Smooth muscle cell (in vitro differentiated cells): ENCODE results near the gene HIP1R. TPM values are rescaled to one million over a fixed set of nuclear protein-coding genes. Genes with fewer than 3 reads are reported as not detected.

Experiments used
- DNase-seq: peaks from one replicate; lab custom pipeline; 2025; ENCODE audit not compliant: unreplicated experiment; lab: John Stamatoyannopoulos, UW
- H2AFZ ChIP-seq: fragments of 200-600 bp; sonication (generic); 2 replicates; pipeline ENCODE4 v1.6.0; 2016; ENCODE audit warnings: antibody characterized with exemption, low read depth, mild to moderate bottlenecking
- H3F3A ChIP-seq: fragments of 200-600 bp; sonication (generic); 2 replicates; pipeline ENCODE4 v1.6.0; 2017; ENCODE audit warnings: antibody characterized with exemption, low read depth
- H3K27ac ChIP-seq: fragments of 200-600 bp; sonication (generic); 2 replicates; pipeline ENCODE4 v1.5.1; 2016; ENCODE audit warnings: low read depth, mild to moderate bottlenecking
- H3K27me3 ChIP-seq: fragments of 200-600 bp; sonication (generic); 2 replicates; pipeline ENCODE4 v1.6.1; 2016; ENCODE audit warnings: low read depth, mild to moderate bottlenecking
- H3K36me3 ChIP-seq: fragments of 200-600 bp; sonication (generic); 2 replicates; pipeline ENCODE4 v1.5.1; 2016; ENCODE audit warnings: low read depth
- H3K4me1 ChIP-seq: fragments of 200-600 bp; sonication (generic); 2 replicates; pipeline ENCODE4 v1.5.1; 2016; ENCODE audit warnings: low read depth
- H3K4me2 ChIP-seq: fragments of 200-600 bp; sonication (generic); 2 replicates; pipeline ENCODE4 v1.6.0; 2016; ENCODE audit warnings: mild to moderate bottlenecking
- H3K4me3 ChIP-seq: fragments of 200-600 bp; sonication (generic); 2 replicates; pipeline ENCODE4 v1.5.1; 2016; ENCODE audit warnings: mild to moderate bottlenecking
- H3K79me2 ChIP-seq: fragments of 200-600 bp; sonication (generic); 2 replicates; pipeline ENCODE4 v1.6.0; 2016; ENCODE audit warnings: low read depth, mild to moderate bottlenecking
- H3K9ac ChIP-seq: fragments of 200-600 bp; sonication (generic); 2 replicates; pipeline ENCODE4 v1.6.0; 2016; ENCODE audit warnings: low read depth
- H3K9me3 ChIP-seq: fragments of 200-600 bp; sonication (generic); replicated peaks from 2 replicates; pipeline ENCODE4 v1.5.1; 2016; ENCODE audit warnings: low read depth
- H4K20me1 ChIP-seq: fragments of 200-600 bp; sonication (generic); 2 replicates; pipeline ENCODE4 v1.6.0; 2016; ENCODE audit warnings: low read depth
- WGBS: methylation state at CpG from one replicate; pipeline ENCODE4 v1.1.7; 2016; ENCODE audit warnings: low lambda C conversion rate; 5-methylcytosine and 5-hydroxymethylcytosine counted together
- polyA plus RNA-seq: library from polyadenylated mRNA; unstranded; fragments of >200 nt; fragmentation: Nextera tagmentation; extraction: Ambion mirVana; gene quantifications from 2 replicates; pipeline ENCODE4 v1.2.1, GENCODE V29; 2016
- total RNA-seq: library from RNA; depleted of rRNA; stranded (reverse); fragments of >200 nt; gene quantifications from 2 replicates; pipeline ENCODE4 v1.2.3, GENCODE V29; 2014
- TF ChIP-seq, protein P1 (sequence below): fragments of 200-600 bp; sonication (generic); IDR thresholded peaks from 2 replicates; pipeline ENCODE4 v1.5.1; 2017; ENCODE audit warnings: borderline replicate concordance, mild to moderate bottlenecking, antibody characterized with exemption; ENCODE audit not compliant: insufficient read depth, poor library complexity, severe bottlenecking

Gene HIP1R
- total and polyA plus RNA-seq, 2 experiments from 2014 or later, result 6.0 to 27.8 TPM

DNA sequence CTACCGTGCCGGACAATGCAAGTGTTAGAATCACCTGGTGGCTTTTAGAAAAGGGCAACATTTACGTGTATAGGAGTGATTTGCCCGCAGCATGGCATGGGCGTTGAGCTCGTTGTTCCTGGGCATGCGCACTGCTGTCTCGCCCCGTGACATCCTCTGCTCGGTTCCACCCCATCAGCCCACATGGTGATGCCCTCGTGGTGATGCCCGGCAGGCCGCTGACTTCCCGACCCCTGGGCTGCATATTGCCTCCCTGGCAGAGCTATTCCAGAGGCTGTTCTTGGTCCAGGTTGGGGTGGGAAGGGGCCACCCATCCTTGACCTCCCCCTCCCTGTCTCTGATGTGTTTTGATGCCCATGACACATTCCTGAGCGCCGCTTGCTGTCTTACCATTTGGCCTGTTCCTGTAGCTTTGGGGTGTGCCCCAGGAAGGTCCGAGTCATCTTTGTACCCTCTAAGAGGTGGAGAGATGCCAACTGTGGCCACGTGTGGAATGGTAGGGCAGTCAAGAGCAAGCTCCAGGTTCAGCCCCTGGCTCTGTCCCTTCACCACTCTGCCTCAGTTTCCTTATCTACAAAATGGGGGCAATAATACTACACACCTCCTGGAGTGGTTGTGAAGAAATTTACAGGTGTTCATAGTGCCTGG lies 4.8 kb downstream of the HIP1R start:
- Histone ChIP-seq H3K4me3 (no peak overlapping the region), H3K27me3 (peaks cover 7% of the 10 kb centered on the region), H3K4me2 (peak overlapping the region; percentile 44), H3K9ac (no peak overlapping the region), H3K27ac (peak overlapping the region; percentile 92), H3K9me3 (no peaks in the 10 kb centered on the region), H3K36me3 (no peaks in the 10 kb centered on the region), H3K4me1 (peaks cover 10% of the 10 kb centered on the region), H3F3A (peaks cover 7% of the 10 kb centered on the region), H4K20me1 (no peaks in the 10 kb centered on the region), H3K79me2 (no peaks in the 10 kb centered on the region), H2AFZ (no peak overlapping the region)
- 93% methylated on average over 18 of the region's 18 CpGs for WGBS
- TF ChIP-seq, protein P1, sequence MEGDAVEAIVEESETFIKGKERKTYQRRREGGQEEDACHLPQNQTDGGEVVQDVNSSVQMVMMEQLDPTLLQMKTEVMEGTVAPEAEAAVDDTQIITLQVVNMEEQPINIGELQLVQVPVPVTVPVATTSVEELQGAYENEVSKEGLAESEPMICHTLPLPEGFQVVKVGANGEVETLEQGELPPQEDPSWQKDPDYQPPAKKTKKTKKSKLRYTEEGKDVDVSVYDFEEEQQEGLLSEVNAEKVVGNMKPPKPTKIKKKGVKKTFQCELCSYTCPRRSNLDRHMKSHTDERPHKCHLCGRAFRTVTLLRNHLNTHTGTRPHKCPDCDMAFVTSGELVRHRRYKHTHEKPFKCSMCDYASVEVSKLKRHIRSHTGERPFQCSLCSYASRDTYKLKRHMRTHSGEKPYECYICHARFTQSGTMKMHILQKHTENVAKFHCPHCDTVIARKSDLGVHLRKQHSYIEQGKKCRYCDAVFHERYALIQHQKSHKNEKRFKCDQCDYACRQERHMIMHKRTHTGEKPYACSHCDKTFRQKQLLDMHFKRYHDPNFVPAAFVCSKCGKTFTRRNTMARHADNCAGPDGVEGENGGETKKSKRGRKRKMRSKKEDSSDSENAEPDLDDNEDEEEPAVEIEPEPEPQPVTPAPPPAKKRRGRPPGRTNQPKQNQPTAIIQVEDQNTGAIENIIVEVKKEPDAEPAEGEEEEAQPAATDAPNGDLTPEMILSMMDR, result no peak
- DNase-seq, result no peak

DNA sequence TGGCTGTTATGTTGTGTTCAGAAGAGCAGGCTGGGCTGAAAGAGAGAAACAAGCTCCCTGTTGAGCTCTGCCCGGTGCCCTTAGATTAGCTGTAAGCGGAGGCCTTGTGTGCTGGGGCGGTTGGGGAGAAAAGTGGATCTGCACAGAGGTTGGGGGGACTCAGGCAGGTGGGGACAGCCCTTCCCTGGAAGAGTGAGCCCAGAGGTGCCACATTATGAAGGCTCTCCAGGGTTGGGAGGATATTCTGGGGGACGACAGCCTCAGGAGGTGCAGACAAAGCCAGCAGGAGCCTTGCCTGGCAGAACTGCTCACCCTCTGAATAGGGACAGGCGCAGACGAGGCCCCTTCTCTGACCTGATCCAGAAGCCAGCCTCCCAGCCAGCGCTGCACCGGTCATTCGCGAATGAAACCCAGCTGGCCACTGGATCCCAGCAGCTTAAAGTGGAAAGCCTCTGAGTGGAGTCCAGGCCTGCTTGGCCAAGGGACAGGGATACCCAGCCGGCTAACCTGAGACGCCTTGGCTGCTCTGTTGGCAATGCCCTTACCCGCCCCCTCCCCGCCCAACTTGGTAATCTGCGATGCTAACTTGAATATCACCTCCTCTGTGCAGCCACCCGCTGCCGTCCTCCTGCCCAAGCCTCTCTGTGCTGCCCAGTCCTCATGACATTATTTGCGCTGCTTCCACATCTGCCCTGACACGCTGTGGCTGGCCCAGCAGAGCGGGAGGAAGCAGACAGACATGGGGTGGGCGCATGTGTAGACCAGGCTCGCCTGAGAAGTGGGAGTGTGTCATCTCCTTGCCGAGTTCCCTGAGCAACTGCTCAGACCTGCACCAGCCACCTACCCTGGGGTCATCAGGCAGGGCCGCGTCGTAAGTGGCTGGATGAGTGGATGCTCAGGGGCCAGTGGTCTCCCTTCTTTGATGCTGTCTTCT lies 5.6 kb downstream of the HIP1R start:
- H2AFZ ChIP-seq, result no peak overlapping the region
- H3K27me3 ChIP-seq, result peaks cover 7% of the 10 kb centered on the region
- H3F3A ChIP-seq, result peaks cover 7% of the 10 kb centered on the region
- no peak for DNase-seq
- no peak overlapping the region for H3K4me3 ChIP-seq
- H3K9ac ChIP-seq, result peak overlapping the region; percentile 78
- no peaks in the 10 kb centered on the region for H3K79me2 ChIP-seq
- 74% methylated on average over 26 of the region's 26 CpGs for WGBS
- H3K27ac ChIP-seq, result peak overlapping the region; percentile 92
- TF ChIP-seq, protein P1, result no peak
- H3K36me3 ChIP-seq, result no peaks in the 10 kb centered on the region
- H3K4me1 ChIP-seq, result peaks cover 10% of the 10 kb centered on the region
- H3K4me2 ChIP-seq, result peak overlapping the region; percentile 44
- no peaks in the 10 kb centered on the region for H3K9me3 ChIP-seq
- H4K20me1 ChIP-seq, result no peaks in the 10 kb centered on the region

DNA sequence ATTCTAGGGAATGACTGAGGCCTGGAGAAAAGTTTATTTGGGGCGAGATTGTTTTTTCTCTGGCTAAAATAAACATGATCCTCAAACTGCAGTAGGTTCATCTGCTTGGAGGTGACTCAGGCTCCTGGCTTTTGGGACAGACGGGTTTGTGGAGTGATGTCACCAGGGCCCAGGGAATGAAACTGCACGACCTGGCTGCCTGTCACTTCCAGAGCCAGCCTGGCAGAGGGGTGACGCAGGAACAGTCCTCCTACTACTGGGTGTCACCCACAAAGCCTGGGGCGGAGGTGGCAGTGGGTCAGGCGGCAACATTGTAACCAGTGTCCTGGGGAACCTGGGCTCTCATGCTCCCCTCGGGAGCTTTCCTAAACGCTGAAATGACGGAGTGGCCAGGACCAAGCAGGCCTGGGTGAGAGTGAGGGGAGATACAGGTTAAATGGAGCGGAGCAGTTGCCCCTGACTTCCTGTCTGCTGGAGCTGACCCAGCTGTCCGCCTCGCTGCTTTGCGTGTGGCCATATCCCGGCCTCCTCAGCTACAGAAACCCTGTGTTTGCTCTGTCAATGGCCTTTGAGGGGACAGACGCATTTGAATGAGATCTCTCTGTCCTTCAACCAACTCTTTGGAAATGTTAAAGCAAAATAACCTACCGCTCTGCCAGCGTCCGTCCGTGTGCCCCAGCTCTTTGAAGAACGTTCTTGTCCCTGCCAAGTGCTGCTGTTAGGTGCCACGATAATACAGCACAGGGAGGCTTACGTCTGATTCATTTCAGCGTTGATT lies 6.5 kb downstream of the HIP1R start:
- 62% methylated on average over 22 of the region's 23 CpGs for WGBS
- Histone ChIP-seq H3K4me1 (peaks cover 9% of the 10 kb centered on the region), H3K4me2 (peak overlapping the region; percentile 44), H3K36me3 (no peaks in the 10 kb centered on the region), H3K9me3 (no peaks in the 10 kb centered on the region), H3F3A (peaks cover 7% of the 10 kb centered on the region), H3K9ac (peak overlapping the region; percentile 78), H3K27ac (peak overlapping the region; percentile 92), H2AFZ (no peak overlapping the region), H3K27me3 (peaks cover 7% of the 10 kb centered on the region), H4K20me1 (no peaks in the 10 kb centered on the region), H3K79me2 (no peaks in the 10 kb centered on the region), H3K4me3 (no peak overlapping the region)
- DNase-seq, result no peak
- TF ChIP-seq, protein P1, result no peak
